Measurements from ENCODE around the gene CACNA2D1. TPM values are rescaled to one million over a fixed set of nuclear protein-coding genes. Genes with fewer than 3 reads are reported as not detected.

The CACNA2D1 gene
- total RNA-seq, 1 experiment from 2014 or later, result 0.27 TPM

- no peak for TF ChIP-seq RAD21 (IDR thresholded peaks at IDR 0.05; ENCODE audit: low read depth)
- no peak for TF ChIP-seq ZNF274 (IDR thresholded peaks at IDR 0.05; ENCODE audit: low read depth, low read length)
- TF ChIP-seq ATF3 (IDR thresholded peaks at IDR 0.05), result no peak
- no peak for TF ChIP-seq CTCF (IDR thresholded peaks at IDR 0.05 in 2 of 3, conservative IDR thresholded peaks at IDR 0.05 in 1 of 3; ENCODE audit: borderline replicate concordance in 1 of 3, insufficient read depth in 1 of 3, low read depth in 2 of 3, low read length in 2 of 3)
- TF ChIP-seq EGR1 (IDR thresholded peaks at IDR 0.05; ENCODE audit: low read depth), result no peak
- no peak for TF ChIP-seq EZH2phosphoT487 (IDR thresholded peaks at IDR 0.05; ENCODE audit: borderline replicate concordance)
- TF ChIP-seq SP1 (IDR thresholded peaks at IDR 0.05; ENCODE audit: low read depth), result no peak
- TF ChIP-seq JUND (IDR thresholded peaks at IDR 0.05), result no peak
- TF ChIP-seq YY1 (IDR thresholded peaks at IDR 0.05; ENCODE audit: extremely low read depth, insufficient replicate concordance, low read depth, low read length), result no peak
- TF ChIP-seq ZBTB33 (IDR thresholded peaks at IDR 0.05; ENCODE audit: extremely low read depth, insufficient replicate concordance, low read length), result no peak
- ChIA-PET RAD21 (ENCODE audit: low non-redundant PET in 1 of 2, low total read pairs in 2 of 2, uncharacterized antibody in 2 of 2, unreplicated experiment in 2 of 2) (no interaction called here), POLR2A (no interaction called here), CTCF (no interaction called here)
- intact Hi-C loops (cut with micrococcal nuclease), result no loop called here
- Histone ChIP-seq H2AFZ (ENCODE audit: low read depth, low read length, poor library complexity, severe bottlenecking) (no peak overlapping the region), H3K79me2 (ENCODE audit: insufficient read depth, low read length) (no peaks in the 10 kb centered on the region), H3K4me2 (ENCODE audit: low read length) (no peak overlapping the region), H4K20me1 (ENCODE audit: insufficient read depth) (no peaks in the 10 kb centered on the region), H3K36me3 (ENCODE audit: control insufficient read depth in 1 of 2, insufficient read depth in 2 of 2, low read length in 2 of 2) (no peaks in the 10 kb centered on the region), H3K27ac (ENCODE audit: low read depth, low read length) (no peak overlapping the region), H3K27me3 (ENCODE audit: insufficient read depth, low read length) (no peaks in the 10 kb centered on the region), H3K9ac (ENCODE audit: low read length) (no peak overlapping the region), H3K4me1 (ENCODE audit: control insufficient read depth in 1 of 2, insufficient read depth in 2 of 2, low read length in 2 of 2) (no peaks in the 10 kb centered on the region), H3K9me3 (ENCODE audit: control insufficient read depth in 1 of 2, insufficient read depth in 1 of 2, low read depth in 1 of 2, low read length in 2 of 2) (no peaks in the 10 kb centered on the region), H3K4me3 (replicated peaks in 1 of 2; ENCODE audit: low read depth in 1 of 2, low read length in 2 of 2) (no peak overlapping the region), H3K9me2 (ENCODE audit: insufficient read depth) (no peaks in the 10 kb centered on the region)
- no peak for DNase-seq (ENCODE audit: low read depth, low spot score)
- no TSS peak for BruUV-seq (replicated peaks)
- ATAC-seq, result no peak
These were observed 290.7 kb downstream of the CACNA2D1 start for GRCh38 chr7:82152858-82153257.

Measured in HCT116 (cell line).